HCEC 1CT (cell line): ENCODE data around the gene MOCS3.

Source experiments
- DNase-seq: peaks from one replicate; pipeline ENCODE4 v3.0.0-alpha.2; 2017

Gene MOCS3

GRCh38 chr20:50987493-50988210, 29.0 kb downstream of the MOCS3 start:
- DNase-seq, result peak; percentile 71

GRCh38 chr20:50991076-50991475, 32.5 kb downstream of the MOCS3 start:
- DNase-seq, result no peak

GRCh38 chr20:50992336-50992732, 33.7 kb downstream of the MOCS3 start:
- DNase-seq, result no peak

- DNase-seq, result peak; percentile 52
Measured at GRCh38 chr20:50992733-50993457, 34.3 kb downstream of the MOCS3 start.

- no peak for DNase-seq
Measured at GRCh38 chr20:50993876-50994275, 35.3 kb downstream of the MOCS3 start.

- peak; percentile 49 for DNase-seq
Measured at GRCh38 chr20:50995506-50995905, 36.9 kb downstream of the MOCS3 start.

- DNase-seq, result peak; percentile 46
Measured at GRCh38 chr20:50996901-50997865, 38.6 kb downstream of the MOCS3 start.

- no peak for DNase-seq
Measured at GRCh38 chr20:50999355-50999754, 40.7 kb downstream of the MOCS3 start.

- DNase-seq, result no peak
Measured at GRCh38 chr20:51001430-51002265, 43.0 kb downstream of the MOCS3 start.

GRCh38 chr20:51002633-51003032, 44.0 kb downstream of the MOCS3 start:
- no peak for DNase-seq

GRCh38 chr20:51003753-51004152, 45.1 kb downstream of the MOCS3 start:
- no peak for DNase-seq

- no peak for DNase-seq
Measured at GRCh38 chr20:51004305-51004727, 45.7 kb downstream of the MOCS3 start.

- DNase-seq, result no peak
Measured at GRCh38 chr20:51004781-51005180, 46.2 kb downstream of the MOCS3 start.

GRCh38 chr20:51005214-51005613, 46.6 kb downstream of the MOCS3 start:
- no peak for DNase-seq

GRCh38 chr20:51008718-51009117, 50.1 kb downstream of the MOCS3 start:
- no peak for DNase-seq

- DNase-seq, result no peak
Measured at GRCh38 chr20:51009303-51010042, 50.9 kb downstream of the MOCS3 start.

GRCh38 chr20:51010043-51010365, 51.4 kb downstream of the MOCS3 start:
- DNase-seq, result no peak

GRCh38 chr20:51010932-51011331, 52.3 kb downstream of the MOCS3 start:
- DNase-seq, result no peak

GRCh38 chr20:51011479-51011878, 52.9 kb downstream of the MOCS3 start:
- no peak for DNase-seq

- DNase-seq, result no peak
Measured at GRCh38 chr20:51012357-51012756, 53.7 kb downstream of the MOCS3 start.
